ENCODE results near the gene UBE2B. TPM values are rescaled to one million over a fixed set of nuclear protein-coding genes. Genes with fewer than 3 reads are reported as not detected.

UBE2B gene
- total and polyA plus RNA-seq, 10 of the 15 experiments (the other 5 are each of a cell fraction or from before 2014, with no cell fraction given) = 10.8 to 179 (median 61.3) TPM

GRCh38 chr5:134370871-134371833 lies at the start of gene UBE2B (continued):
- TF ChIP-seq WRNIP1 (IDR thresholded peaks at IDR 0.05; ENCODE audit: borderline replicate concordance, low read depth, low read length) (no peak), MEF2A (IDR thresholded peaks at IDR 0.05; ENCODE audit: insufficient read depth, low read depth, low read length) (0 out of 2 replicates have a peak, but pooled peaks have one; percentile 37), BACH1 (IDR thresholded peaks at IDR 0.05; ENCODE audit: borderline replicate concordance) (no peak; the same call in 1 of the 2 replicates), FOS (IDR thresholded peaks at IDR 0.05; ENCODE audit: borderline replicate concordance, extremely low read depth, insufficient read length) (peak; percentile 82), BRCA1 (IDR thresholded peaks at IDR 0.05; ENCODE audit: low read depth, low read length) (0 out of 2 replicates have a peak, but pooled peaks have one; percentile 14), RAD21 (IDR thresholded peaks at IDR 0.05; ENCODE audit: insufficient read depth, low read depth, low read length) (no peak), EP300 (IDR thresholded peaks at IDR 0.05; ENCODE audit: borderline replicate concordance in 1 of 2, control insufficient read depth in 1 of 2, low read depth in 2 of 2, low read length in 2 of 2) (peak in 1 of 2 experiments; percentile 73), HDAC2 (IDR thresholded peaks at IDR 0.05) (no peak), MTA3 (IDR thresholded peaks at IDR 0.05; ENCODE audit: borderline replicate concordance, low read length) (no peak), NFYA (IDR thresholded peaks at IDR 0.05; ENCODE audit: borderline replicate concordance, low read depth, low read length) (no peak), PKNOX1 (IDR thresholded peaks at IDR 0.05) (peak; percentile 74), TCF12 (IDR thresholded peaks at IDR 0.05; ENCODE audit: low read depth, low read length) (no peak), TAF1 (IDR thresholded peaks at IDR 0.05; ENCODE audit: borderline replicate concordance, low read depth, low read length) (peak; percentile 84), POLR2AphosphoS2 (IDR thresholded peaks at IDR 0.05; ENCODE audit: low read depth, low read length) (peak; percentile 55), MYB (IDR thresholded peaks at IDR 0.05; ENCODE audit: borderline replicate concordance, low read depth, low read length) (no peak), CREM (IDR thresholded peaks at IDR 0.05; ENCODE audit: low read depth) (peak; percentile 86), CREB1 (IDR thresholded peaks at IDR 0.05; ENCODE audit: low read depth) (peak; percentile 91), RCOR1 (conservative IDR thresholded peaks at IDR 0.05; ENCODE audit: low read depth, low read length) (no peak), GABPA (IDR thresholded peaks at IDR 0.05; ENCODE audit: low read depth) (0 out of 2 replicates have a peak, but pooled peaks have one; percentile 47), SUZ12 (IDR thresholded peaks at IDR 0.05; ENCODE audit: unreplicated experiment) (no peak), FOXK2 (IDR thresholded peaks at IDR 0.05) (peak; percentile 99), SMC3 (IDR thresholded peaks at IDR 0.05; ENCODE audit: borderline replicate concordance, low read length) (no peak), IRF4 (IDR thresholded peaks at IDR 0.05; ENCODE audit: low read depth, low read length) (0 out of 2 replicates have a peak, but pooled peaks have one; percentile 5)
- TF ChIP-seq, protein P1, sequence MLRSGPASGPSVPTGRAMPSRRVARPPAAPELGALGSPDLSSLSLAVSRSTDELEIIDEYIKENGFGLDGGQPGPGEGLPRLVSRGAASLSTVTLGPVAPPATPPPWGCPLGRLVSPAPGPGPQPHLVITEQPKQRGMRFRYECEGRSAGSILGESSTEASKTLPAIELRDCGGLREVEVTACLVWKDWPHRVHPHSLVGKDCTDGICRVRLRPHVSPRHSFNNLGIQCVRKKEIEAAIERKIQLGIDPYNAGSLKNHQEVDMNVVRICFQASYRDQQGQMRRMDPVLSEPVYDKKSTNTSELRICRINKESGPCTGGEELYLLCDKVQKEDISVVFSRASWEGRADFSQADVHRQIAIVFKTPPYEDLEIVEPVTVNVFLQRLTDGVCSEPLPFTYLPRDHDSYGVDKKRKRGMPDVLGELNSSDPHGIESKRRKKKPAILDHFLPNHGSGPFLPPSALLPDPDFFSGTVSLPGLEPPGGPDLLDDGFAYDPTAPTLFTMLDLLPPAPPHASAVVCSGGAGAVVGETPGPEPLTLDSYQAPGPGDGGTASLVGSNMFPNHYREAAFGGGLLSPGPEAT (IDR thresholded peaks at IDR 0.05; ENCODE audit: low read depth) = peak; percentile 99
- TF ChIP-seq, protein P2, sequence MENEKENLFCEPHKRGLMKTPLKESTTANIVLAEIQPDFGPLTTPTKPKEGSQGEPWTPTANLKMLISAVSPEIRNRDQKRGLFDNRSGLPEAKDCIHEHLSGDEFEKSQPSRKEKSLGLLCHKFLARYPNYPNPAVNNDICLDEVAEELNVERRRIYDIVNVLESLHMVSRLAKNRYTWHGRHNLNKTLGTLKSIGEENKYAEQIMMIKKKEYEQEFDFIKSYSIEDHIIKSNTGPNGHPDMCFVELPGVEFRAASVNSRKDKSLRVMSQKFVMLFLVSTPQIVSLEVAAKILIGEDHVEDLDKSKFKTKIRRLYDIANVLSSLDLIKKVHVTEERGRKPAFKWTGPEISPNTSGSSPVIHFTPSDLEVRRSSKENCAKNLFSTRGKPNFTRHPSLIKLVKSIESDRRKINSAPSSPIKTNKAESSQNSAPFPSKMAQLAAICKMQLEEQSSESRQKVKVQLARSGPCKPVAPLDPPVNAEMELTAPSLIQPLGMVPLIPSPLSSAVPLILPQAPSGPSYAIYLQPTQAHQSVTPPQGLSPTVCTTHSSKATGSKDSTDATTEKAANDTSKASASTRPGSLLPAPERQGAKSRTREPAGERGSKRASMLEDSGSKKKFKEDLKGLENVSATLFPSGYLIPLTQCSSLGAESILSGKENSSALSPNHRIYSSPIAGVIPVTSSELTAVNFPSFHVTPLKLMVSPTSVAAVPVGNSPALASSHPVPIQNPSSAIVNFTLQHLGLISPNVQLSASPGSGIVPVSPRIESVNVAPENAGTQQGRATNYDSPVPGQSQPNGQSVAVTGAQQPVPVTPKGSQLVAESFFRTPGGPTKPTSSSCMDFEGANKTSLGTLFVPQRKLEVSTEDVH (IDR thresholded peaks at IDR 0.05; ENCODE audit: low read depth, partially characterized antibody) = peak; percentile 60

Data from GM12878 (cell line).